Measurements from ENCODE around the gene ARFRP1.
"Not testable (repeated sequence)": the region's sequence is repeated elsewhere in the genome, so short reads cannot be mapped to it uniquely, and the experiment has no call there.

The ARFRP1 gene

DNA sequence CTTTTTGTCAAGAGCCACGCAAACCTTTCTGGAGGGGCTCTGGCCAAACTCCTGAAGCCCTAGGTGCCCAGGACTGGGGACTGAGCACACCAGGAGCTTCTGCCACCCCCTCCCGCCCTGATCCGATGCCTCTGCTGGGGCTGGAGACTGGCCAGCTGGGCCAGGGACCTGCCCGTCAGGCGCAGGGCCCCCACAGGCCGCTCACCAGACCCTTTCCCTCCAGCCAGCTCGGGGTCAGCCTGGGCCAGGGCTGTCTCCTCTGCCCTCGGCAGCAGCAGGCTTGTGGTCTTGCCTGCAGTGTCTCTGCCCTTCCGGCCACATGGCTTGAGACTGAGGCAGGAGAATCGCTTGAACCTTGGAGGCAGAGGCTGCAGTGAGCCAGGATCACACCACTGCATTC, 35.1 kb downstream of the ARFRP1 start:
- H3K9ac ChIP-seq (ENCODE audit: low read length), result no peak overlapping the region
- H3K27me3 ChIP-seq (replicated peaks; ENCODE audit: control insufficient read depth, insufficient read depth, low read length), result no peaks in the 10 kb centered on the region
- no peak overlapping the region for H3K4me3 ChIP-seq (ENCODE audit: low read length)
- H3K4me1 ChIP-seq (ENCODE audit: control insufficient read depth, insufficient read depth, low read length), result no peaks in the 10 kb centered on the region
- DNase-seq (ENCODE audit: low read depth), result no peak
- H3K36me3 ChIP-seq (ENCODE audit: control insufficient read depth, insufficient read depth, low read length, severe bottlenecking), result peaks cover 59% of the 10 kb centered on the region
- H3K9me3 ChIP-seq (ENCODE audit: control insufficient read depth, low read length), result no peaks in the 10 kb centered on the region

DNA sequence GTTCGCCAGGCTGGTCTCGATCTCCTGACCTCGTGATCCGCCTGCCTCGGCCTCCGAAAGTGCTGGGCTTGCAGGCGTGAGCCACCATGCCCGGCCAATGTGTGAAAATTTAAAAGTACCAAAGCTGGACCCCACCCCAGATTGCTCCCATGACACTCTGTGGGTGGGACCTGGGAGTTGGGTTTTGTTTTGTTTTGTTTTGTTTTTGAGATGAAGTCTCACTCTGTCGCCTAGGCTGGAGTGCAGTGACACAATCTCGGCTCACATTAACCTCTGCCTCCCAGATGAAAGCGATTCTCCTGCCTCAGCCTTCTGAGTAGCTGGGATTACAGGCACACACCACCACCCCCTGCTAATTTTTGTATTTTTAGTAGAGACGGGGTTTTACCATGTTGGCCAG, 36.1 kb downstream of the ARFRP1 start:
- not testable (repeated sequence) for H3K4me3 ChIP-seq (ENCODE audit: low read length); H3K9ac ChIP-seq (ENCODE audit: low read length); H3K4me1 ChIP-seq (ENCODE audit: control insufficient read depth, insufficient read depth, low read length); H3K27me3 ChIP-seq (replicated peaks; ENCODE audit: control insufficient read depth, insufficient read depth, low read length); DNase-seq (ENCODE audit: low read depth); H3K9me3 ChIP-seq (ENCODE audit: control insufficient read depth, low read length)
- peaks cover 60% of the 10 kb centered on the region for H3K36me3 ChIP-seq (ENCODE audit: control insufficient read depth, insufficient read depth, low read length, severe bottlenecking)

DNA sequence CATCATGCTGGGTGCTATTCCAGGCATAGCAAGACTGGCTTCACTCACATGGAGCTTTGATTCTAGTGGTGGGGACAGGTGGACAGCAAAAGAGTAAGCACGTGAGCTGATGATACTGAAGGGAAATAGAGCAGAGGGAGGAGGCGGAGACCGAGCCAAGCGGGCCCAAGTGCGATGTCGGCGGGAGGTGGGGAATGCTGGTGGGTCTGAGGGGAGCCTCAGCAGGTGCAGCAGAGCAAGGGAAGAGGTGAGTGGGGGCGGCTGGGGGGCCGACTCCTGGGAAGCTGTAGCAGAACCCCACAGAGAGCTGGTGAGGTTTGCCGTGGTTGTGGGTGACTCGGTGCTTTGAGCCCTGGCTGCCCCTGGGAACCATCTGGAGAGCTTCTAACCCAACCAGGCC, 39.4 kb downstream of the ARFRP1 start:
- Histone ChIP-seq H3K4me1 (ENCODE audit: control insufficient read depth, insufficient read depth, low read length) (no peaks in the 10 kb centered on the region), H3K4me3 (ENCODE audit: low read length) (no peak overlapping the region), H3K36me3 (ENCODE audit: control insufficient read depth, insufficient read depth, low read length, severe bottlenecking) (peaks cover 44% of the 10 kb centered on the region), H3K9me3 (ENCODE audit: control insufficient read depth, low read length) (no peaks in the 10 kb centered on the region), H3K9ac (ENCODE audit: low read length) (no peak overlapping the region), H3K27me3 (replicated peaks; ENCODE audit: control insufficient read depth, insufficient read depth, low read length) (no peaks in the 10 kb centered on the region)
- no peak for DNase-seq (ENCODE audit: low read depth)

DNA sequence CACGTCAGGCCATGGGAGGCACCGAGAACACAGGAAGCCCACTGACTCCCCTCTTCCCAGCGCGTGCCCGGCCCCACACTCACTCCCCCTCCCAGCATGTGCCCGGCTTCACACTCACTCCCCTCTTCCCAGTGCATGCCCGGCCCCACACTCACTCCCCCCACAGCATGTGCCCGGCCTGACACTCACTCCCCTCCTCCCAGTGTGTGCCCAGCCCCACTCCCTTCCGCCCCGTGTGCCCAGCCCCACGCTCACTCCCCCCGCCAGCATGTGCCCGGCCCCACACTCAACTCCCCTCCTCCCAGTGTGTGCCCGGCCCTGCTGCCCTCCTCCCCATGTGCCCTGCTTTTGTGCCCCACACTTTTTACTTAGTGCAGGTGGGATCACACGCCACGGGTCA, 39.9 kb downstream of the ARFRP1 start:
- no peaks in the 10 kb centered on the region for H3K4me1 ChIP-seq (ENCODE audit: control insufficient read depth, insufficient read depth, low read length)
- H3K36me3 ChIP-seq (ENCODE audit: control insufficient read depth, insufficient read depth, low read length, severe bottlenecking), result peaks cover 49% of the 10 kb centered on the region
- DNase-seq (ENCODE audit: low read depth), result no peak
- no peaks in the 10 kb centered on the region for H3K9me3 ChIP-seq (ENCODE audit: control insufficient read depth, low read length)
- H3K4me3 ChIP-seq (ENCODE audit: low read length), result no peak overlapping the region
- no peaks in the 10 kb centered on the region for H3K27me3 ChIP-seq (replicated peaks; ENCODE audit: control insufficient read depth, insufficient read depth, low read length)
- no peak overlapping the region for H3K9ac ChIP-seq (ENCODE audit: low read length)

DNA sequence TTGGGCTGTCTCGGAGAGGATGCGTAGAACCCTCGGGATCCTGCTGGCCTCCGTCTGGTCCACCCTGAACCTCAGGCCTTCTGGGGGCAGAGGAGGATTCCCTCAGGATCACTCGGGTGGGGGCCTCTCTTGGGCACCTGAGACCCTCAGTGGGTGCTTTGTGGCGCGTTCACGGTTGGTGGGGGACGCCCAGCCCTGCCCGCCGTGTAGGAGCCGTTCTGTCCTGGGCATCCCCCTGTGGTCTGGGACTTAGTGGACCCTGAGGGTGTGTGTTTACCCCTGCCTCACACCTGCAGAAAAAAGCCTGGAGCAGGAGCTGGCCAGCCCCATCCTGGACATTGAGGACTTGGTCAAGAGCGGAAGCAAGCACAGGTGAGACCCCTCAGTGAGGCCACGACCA, 42.1 kb downstream of the ARFRP1 start:
- Histone ChIP-seq H3K9me3 (ENCODE audit: control insufficient read depth, low read length) (no peaks in the 10 kb centered on the region), H3K36me3 (ENCODE audit: control insufficient read depth, insufficient read depth, low read length, severe bottlenecking) (peaks cover 62% of the 10 kb centered on the region), H3K9ac (ENCODE audit: low read length) (no peak overlapping the region), H3K27me3 (replicated peaks; ENCODE audit: control insufficient read depth, insufficient read depth, low read length) (no peaks in the 10 kb centered on the region), H3K4me1 (ENCODE audit: control insufficient read depth, insufficient read depth, low read length) (no peaks in the 10 kb centered on the region), H3K4me3 (ENCODE audit: low read length) (no peak overlapping the region)
- DNase-seq (ENCODE audit: low read depth), result no peak

DNA sequence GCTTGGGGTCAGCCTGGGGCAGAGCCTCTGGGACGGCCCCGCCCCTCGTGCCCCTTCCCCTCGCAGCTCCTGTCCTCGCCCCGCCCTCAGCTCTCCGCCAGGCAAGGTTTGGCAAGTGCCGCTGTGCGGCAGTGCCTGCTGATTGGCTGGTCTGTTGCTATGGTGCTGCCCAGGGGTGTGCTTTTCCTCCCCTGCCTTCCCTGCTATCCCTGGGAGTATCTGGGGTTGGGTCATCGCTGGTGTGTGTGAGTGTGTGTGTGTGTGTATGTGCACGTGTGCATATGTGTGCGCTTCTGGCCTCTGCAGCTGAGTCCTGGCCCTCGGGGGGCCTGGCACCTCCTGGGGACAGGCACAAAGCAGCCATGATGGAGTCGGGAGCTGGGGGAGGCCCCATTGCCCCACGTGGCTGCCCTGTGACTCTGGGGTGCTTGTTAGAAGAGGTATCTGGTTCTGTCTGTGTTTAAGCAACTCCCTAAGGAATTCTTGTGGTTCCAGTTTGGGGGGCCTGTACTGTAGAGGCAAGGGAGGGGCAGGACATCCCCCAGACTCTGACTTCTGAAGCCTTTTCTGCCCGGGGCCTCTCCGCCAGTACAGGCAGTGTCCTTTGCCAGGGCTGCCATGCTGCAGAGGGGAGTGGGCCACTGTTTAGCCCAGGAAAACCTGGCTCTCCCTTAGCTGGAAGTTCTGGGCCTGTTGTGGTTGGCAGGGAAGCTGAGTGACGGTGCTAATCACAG, 42.7 kb downstream of the ARFRP1 start:
- Histone ChIP-seq H3K4me3 (ENCODE audit: low read length) (no peak overlapping the region), H3K27me3 (replicated peaks; ENCODE audit: control insufficient read depth, insufficient read depth, low read length) (no peaks in the 10 kb centered on the region), H3K9me3 (ENCODE audit: control insufficient read depth, low read length) (no peaks in the 10 kb centered on the region), H3K4me1 (ENCODE audit: control insufficient read depth, insufficient read depth, low read length) (no peaks in the 10 kb centered on the region), H3K9ac (ENCODE audit: low read length) (no peak overlapping the region), H3K36me3 (ENCODE audit: control insufficient read depth, insufficient read depth, low read length, severe bottlenecking) (peaks cover 62% of the 10 kb centered on the region)
- DNase-seq (ENCODE audit: low read depth), result no peak

DNA sequence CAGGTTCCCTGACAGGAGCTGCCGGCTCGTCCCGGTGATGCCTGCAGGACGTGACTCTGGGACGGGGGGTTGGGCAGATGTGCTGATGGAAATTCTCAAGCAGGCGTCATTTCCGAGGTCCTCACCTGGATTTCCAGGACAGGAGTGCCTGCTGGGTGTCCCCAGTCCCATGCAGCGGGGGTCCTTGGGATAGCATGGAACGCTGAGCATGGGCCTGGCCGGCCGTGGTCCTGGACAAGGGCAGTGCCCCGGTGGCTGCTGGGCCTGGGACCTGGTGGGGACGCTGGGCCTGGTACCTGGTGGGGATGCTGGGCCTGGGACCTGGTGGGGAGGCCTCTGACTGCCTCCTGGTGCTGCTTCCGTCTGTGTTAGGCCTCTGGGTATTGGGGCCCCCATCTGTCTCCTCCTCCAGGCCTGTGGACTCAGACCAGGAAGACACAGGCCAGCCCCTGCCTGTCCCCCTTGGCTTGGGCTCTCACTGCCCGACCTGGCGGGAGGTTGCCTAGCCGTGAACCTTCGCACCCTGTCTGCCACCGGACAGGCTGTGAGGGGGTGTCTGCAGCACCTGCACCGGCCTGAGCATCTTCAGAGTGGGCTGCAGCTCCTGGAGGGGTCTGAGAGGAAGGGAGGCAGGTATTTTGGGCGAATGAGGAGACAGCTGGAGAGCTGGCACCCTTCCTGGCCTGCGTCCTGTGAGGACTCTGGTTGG, 43.5 kb downstream of the ARFRP1 start:
- DNase-seq (ENCODE audit: low read depth), result no peak
- peaks cover 62% of the 10 kb centered on the region for H3K36me3 ChIP-seq (ENCODE audit: control insufficient read depth, insufficient read depth, low read length, severe bottlenecking)

DNA sequence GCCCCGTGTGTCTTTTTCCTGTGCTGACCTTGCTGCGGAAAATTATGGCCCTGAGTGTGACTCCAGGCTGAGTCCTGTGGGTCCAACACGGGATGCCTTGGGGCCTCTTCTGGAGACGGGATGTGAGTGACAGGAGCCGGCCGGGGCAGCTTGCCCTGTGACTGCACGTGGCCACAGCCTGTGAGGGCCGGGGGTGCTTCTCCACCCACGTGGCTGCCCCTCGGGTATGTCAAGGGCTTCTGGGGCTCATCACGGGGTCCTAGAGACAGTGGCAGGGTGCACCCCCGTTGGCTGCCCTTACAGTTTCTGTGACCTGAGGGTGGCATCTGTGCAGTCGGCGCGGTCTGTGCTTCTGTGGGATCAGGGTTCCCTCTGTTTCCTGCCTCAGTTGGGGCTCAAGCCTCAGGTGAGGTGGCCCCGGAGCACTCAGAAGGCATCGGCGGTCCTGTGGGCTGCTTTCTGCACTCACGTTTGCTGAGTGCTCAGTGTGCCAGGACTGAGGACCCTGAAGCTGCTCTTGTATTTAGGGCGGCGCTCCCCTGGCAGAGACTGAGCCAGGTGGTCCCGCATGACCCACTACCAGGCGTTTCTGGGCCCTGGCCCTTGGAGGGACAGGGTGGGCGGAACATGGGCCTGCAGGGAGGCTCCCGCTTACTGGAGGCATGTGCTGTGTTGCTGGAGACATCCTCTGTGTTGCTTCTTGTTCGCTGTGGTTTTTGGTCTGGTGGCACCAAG, 44.3 kb downstream of the ARFRP1 start:
- DNase-seq (ENCODE audit: low read depth), result no peak
- Histone ChIP-seq H3K9ac (ENCODE audit: low read length) (no peak overlapping the region), H3K36me3 (ENCODE audit: control insufficient read depth, insufficient read depth, low read length, severe bottlenecking) (peaks cover 55% of the 10 kb centered on the region), H3K4me1 (ENCODE audit: control insufficient read depth, insufficient read depth, low read length) (peaks cover 9% of the 10 kb centered on the region), H3K9me3 (ENCODE audit: control insufficient read depth, low read length) (no peaks in the 10 kb centered on the region), H3K4me3 (ENCODE audit: low read length) (no peak overlapping the region), H3K27me3 (replicated peaks; ENCODE audit: control insufficient read depth, insufficient read depth, low read length) (no peaks in the 10 kb centered on the region)

More for the DNA sequence above, 43.5 kb downstream of the ARFRP1 start:
- no peak overlapping the region for H3K4me3 ChIP-seq (ENCODE audit: low read length)
- no peak overlapping the region for H3K9ac ChIP-seq (ENCODE audit: low read length)
- H3K9me3 ChIP-seq (ENCODE audit: control insufficient read depth, low read length), result no peaks in the 10 kb centered on the region
- peaks cover 7% of the 10 kb centered on the region for H3K4me1 ChIP-seq (ENCODE audit: control insufficient read depth, insufficient read depth, low read length)
- no peaks in the 10 kb centered on the region for H3K27me3 ChIP-seq (replicated peaks; ENCODE audit: control insufficient read depth, insufficient read depth, low read length)

DNA sequence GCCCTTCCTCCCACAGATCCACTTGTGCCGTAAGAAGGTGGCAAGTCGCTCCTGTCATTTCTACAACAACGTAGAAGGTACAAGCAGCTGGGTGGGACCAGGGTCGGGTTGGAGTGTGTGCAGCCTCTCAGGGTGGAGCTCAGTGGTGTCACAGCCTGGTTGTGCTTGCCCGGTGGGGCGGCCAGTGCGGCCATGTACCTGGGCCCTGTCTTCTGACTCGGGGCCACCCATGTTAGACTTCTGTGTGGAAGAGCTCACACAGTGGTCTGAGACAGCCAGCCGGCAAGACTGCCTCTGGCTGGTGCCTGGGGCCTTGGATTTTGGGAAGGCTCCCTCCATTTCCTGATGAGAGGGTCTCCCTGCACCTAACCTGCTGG, 45.0 kb downstream of the ARFRP1 start:
- DNase-seq (ENCODE audit: low read depth), result no peak
- H3K9me3 ChIP-seq (ENCODE audit: control insufficient read depth, low read length), result no peaks in the 10 kb centered on the region
- H3K4me3 ChIP-seq (ENCODE audit: low read length), result no peak overlapping the region
- peaks cover 48% of the 10 kb centered on the region for H3K36me3 ChIP-seq (ENCODE audit: control insufficient read depth, insufficient read depth, low read length, severe bottlenecking)
- peaks cover 9% of the 10 kb centered on the region for H3K4me1 ChIP-seq (ENCODE audit: control insufficient read depth, insufficient read depth, low read length)
- no peak overlapping the region for H3K9ac ChIP-seq (ENCODE audit: low read length)
- no peaks in the 10 kb centered on the region for H3K27me3 ChIP-seq (replicated peaks; ENCODE audit: control insufficient read depth, insufficient read depth, low read length)

DNA sequence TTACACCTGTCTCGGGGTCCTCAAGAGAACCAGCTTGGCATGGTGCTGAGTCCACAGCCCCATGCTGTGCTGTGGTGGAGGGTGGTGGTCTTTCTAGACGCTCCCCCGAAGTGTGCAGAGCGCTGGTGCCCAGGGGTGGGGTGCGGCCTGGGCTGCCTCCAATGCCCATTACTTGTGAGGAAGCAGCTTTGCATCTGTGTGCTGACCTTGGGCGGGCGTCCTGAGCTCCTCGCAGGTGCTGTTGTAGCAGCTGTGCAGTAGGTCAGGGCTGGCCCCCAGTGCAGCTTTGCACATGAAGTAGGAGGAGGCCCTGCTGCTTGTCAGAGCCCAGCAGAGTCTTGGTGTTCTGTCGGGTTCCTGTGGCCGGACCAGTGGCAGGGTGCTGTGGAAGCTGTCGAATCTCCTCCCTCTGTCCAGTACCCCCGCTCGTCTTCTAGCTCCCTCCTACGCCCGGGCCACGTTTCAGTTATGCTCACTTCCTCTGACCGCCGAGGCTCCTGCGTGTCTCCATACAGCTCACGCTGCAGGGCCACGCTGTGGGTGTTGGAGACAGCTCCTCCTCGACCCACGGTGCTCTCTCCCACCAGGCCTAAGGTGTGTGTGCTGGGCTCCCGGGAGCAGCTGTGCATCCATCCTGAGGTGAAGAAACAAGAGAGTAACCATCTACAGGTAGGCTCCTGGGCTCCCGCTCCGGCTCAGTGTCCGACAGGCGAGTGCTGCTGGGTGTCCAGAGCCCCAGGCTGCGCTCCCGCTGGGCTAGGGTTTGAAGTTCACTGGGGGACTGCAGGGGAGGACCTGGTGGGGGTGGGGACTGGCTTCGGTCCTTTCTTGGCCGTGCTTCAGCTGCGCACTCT, 45.6 kb downstream of the ARFRP1 start:
- no peak for DNase-seq (ENCODE audit: low read depth)
- Histone ChIP-seq H3K9me3 (ENCODE audit: control insufficient read depth, low read length) (no peaks in the 10 kb centered on the region), H3K27me3 (replicated peaks; ENCODE audit: control insufficient read depth, insufficient read depth, low read length) (no peaks in the 10 kb centered on the region), H3K4me3 (ENCODE audit: low read length) (no peak overlapping the region), H3K4me1 (ENCODE audit: control insufficient read depth, insufficient read depth, low read length) (peaks cover 16% of the 10 kb centered on the region), H3K9ac (ENCODE audit: low read length) (no peak overlapping the region), H3K36me3 (ENCODE audit: control insufficient read depth, insufficient read depth, low read length, severe bottlenecking) (peaks cover 42% of the 10 kb centered on the region)

DNA sequence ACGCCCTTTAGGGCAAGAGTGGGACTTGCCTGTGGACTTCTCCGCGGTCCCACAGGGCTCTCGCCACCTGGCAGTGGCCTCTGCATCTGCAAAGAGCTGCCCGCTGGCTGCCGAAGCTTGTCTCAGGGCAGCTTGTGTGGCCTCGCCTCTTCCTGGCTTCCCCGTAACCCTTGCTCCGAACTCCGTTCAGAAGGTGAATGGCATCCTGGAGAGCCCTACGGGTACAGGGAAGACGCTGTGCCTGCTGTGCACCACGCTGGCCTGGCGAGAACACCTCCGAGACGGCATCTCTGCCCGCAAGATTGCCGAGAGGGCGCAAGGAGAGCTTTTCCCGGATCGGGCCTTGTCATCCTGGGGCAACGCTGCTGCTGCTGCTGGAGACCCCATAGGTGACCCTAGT, 46.7 kb downstream of the ARFRP1 start:
- H3K27me3 ChIP-seq (replicated peaks; ENCODE audit: control insufficient read depth, insufficient read depth, low read length), result no peaks in the 10 kb centered on the region
- H3K4me3 ChIP-seq (ENCODE audit: low read length), result no peak overlapping the region
- H3K36me3 ChIP-seq (ENCODE audit: control insufficient read depth, insufficient read depth, low read length, severe bottlenecking), result peaks cover 39% of the 10 kb centered on the region
- no peaks in the 10 kb centered on the region for H3K9me3 ChIP-seq (ENCODE audit: control insufficient read depth, low read length)
- H3K4me1 ChIP-seq (ENCODE audit: control insufficient read depth, insufficient read depth, low read length), result peaks cover 19% of the 10 kb centered on the region
- no peak overlapping the region for H3K9ac ChIP-seq (ENCODE audit: low read length)
- no peak for DNase-seq (ENCODE audit: low read depth)
